Measurements from ENCODE around the gene BTAF1.

BTAF1 gene

DNA sequence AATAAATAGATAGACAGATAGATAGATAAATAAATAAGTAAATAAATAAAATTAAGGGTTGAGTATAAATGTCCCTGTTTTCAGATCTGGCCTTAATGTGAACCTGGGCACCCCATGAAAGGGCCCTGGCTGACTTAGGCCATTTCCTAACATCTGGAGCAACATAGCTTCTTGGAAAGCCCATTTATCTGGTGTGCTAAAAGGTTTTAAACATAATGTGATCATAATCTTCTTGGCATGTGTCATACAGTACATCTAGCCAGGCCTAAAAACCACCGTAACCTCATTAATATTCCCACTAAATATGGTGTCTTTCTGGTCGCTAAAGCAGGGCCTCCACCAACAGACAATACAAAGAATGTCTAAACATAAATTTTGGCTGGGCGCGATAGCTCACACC lies 142.8 kb downstream of the BTAF1 start:
- Histone ChIP-seq H2AFZ (ENCODE audit: low read length) (no peak overlapping the region), H3K4me1 (ENCODE audit: insufficient read depth, low read length, severe bottlenecking) (no peaks in the 10 kb centered on the region), H3K9me2 (ENCODE audit: low read depth, low read length) (no peaks in the 10 kb centered on the region), H3K27ac (ENCODE audit: low read depth, low read length, poor library complexity, severe bottlenecking) (no peak overlapping the region), H3K79me2 (ENCODE audit: insufficient read depth, low read length) (no peaks in the 10 kb centered on the region), H3K4me2 (ENCODE audit: low read length) (no peak overlapping the region), H3K36me3 (ENCODE audit: insufficient read depth, low read length) (no peaks in the 10 kb centered on the region), H3K9ac (ENCODE audit: low read length) (no peak overlapping the region), H3K4me3 (ENCODE audit: low read depth, low read length, poor library complexity, severe bottlenecking) (no peak overlapping the region), H3K27me3 (ENCODE audit: insufficient read depth, low read length) (no peaks in the 10 kb centered on the region), H4K20me1 (ENCODE audit: insufficient read depth, low read length) (no peaks in the 10 kb centered on the region), H3F3A (ENCODE audit: insufficient read depth, low read length) (no peaks in the 10 kb centered on the region), H3K9me3 (ENCODE audit: low read length) (no peaks in the 10 kb centered on the region)
- TF ChIP-seq EZH2 (IDR thresholded peaks at IDR 0.05; ENCODE audit: borderline replicate concordance, low read length) (no peak), CTCF (IDR thresholded peaks at IDR 0.05; ENCODE audit: low read length) (no peak)

DNA sequence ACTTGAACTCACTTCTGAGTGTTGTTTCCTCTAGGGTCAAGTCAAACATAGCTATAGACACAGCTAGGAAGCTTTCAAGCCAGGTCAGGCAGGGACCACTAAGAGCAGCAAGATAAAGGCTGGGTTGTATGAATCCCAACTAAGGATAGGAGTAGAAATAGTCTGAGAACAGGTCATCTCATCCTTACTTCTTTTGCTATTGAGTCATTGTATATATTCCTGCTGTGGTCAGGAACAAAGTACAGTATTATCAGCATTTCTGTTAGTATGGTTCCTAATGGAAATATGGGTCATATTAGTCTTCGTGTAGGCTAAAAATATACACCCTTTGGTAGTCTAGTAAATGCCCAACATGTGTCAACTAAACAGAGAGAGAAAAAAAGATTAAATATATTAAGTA lies 145.3 kb downstream of the BTAF1 start:
- no peaks in the 10 kb centered on the region for H3F3A ChIP-seq (ENCODE audit: insufficient read depth, low read length)
- no peak overlapping the region for H3K4me2 ChIP-seq (ENCODE audit: low read length)
- H3K9me2 ChIP-seq (ENCODE audit: low read depth, low read length) = no peaks in the 10 kb centered on the region
- H3K9ac ChIP-seq (ENCODE audit: low read length) = no peak overlapping the region
- no peaks in the 10 kb centered on the region for H3K79me2 ChIP-seq (ENCODE audit: insufficient read depth, low read length)
- no peaks in the 10 kb centered on the region for H4K20me1 ChIP-seq (ENCODE audit: insufficient read depth, low read length)
- H3K27me3 ChIP-seq (ENCODE audit: insufficient read depth, low read length) = no peaks in the 10 kb centered on the region
- H3K9me3 ChIP-seq (ENCODE audit: low read length) = no peaks in the 10 kb centered on the region
- H3K4me3 ChIP-seq (ENCODE audit: low read depth, low read length, poor library complexity, severe bottlenecking) = no peak overlapping the region
- no peak for TF ChIP-seq EZH2 (IDR thresholded peaks at IDR 0.05; ENCODE audit: borderline replicate concordance, low read length)
- H3K36me3 ChIP-seq (ENCODE audit: insufficient read depth, low read length) = no peaks in the 10 kb centered on the region
- H2AFZ ChIP-seq (ENCODE audit: low read length) = no peak overlapping the region
- H3K4me1 ChIP-seq (ENCODE audit: insufficient read depth, low read length, severe bottlenecking) = no peaks in the 10 kb centered on the region
- H3K27ac ChIP-seq (ENCODE audit: low read depth, low read length, poor library complexity, severe bottlenecking) = no peak overlapping the region

DNA sequence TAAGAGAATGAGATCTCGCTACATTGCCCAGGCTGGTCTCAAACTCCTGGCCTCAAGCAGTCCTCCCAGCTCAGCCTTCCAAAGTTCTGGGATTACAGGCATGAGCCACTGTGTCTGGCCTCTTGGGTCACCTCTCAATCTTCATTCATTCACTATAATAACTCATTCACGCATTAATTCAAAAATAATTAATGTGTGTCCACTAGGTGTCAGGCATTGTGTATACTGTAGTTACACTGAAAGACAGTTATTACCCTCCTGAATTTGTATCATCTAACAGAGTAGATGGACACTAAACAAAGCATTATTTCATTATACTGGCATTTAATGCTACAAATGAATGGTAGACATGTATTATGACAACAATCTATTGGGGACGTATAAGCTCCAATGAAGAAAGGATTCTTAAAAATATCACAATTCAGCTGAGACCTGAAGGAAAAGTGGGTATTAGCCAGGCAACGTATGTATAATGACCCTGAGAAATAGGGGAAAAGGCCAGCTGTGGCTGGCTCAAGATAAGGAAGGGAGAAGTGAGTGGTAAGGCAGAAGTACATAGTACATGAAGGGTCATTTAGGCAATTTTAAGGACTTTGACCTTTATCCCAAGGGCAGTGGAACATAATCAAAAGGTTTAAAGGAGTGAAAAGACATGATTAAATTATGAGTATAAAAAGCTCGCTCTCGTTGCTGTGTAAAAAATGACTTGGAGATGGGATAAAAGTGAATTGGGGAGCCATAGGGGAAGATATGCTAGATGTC lies 150.7 kb downstream of the BTAF1 start:
- H3K27ac ChIP-seq (ENCODE audit: low read depth, low read length, poor library complexity, severe bottlenecking) = no peak overlapping the region
- no peak overlapping the region for H2AFZ ChIP-seq (ENCODE audit: low read length)
- no peaks in the 10 kb centered on the region for H3F3A ChIP-seq (ENCODE audit: insufficient read depth, low read length)
- no peaks in the 10 kb centered on the region for H3K36me3 ChIP-seq (ENCODE audit: insufficient read depth, low read length)
- TF ChIP-seq EZH2 (IDR thresholded peaks at IDR 0.05; ENCODE audit: borderline replicate concordance, low read length) (no peak), CTCF (IDR thresholded peaks at IDR 0.05; ENCODE audit: low read length) (peak; percentile 19; the same call in 1 of the 2 replicates)
- no peaks in the 10 kb centered on the region for H3K9me3 ChIP-seq (ENCODE audit: low read length)
- no peaks in the 10 kb centered on the region for H3K79me2 ChIP-seq (ENCODE audit: insufficient read depth, low read length)
- H3K4me3 ChIP-seq (ENCODE audit: low read depth, low read length, poor library complexity, severe bottlenecking) = no peak overlapping the region
- H3K4me2 ChIP-seq (ENCODE audit: low read length) = no peak overlapping the region
- H3K4me1 ChIP-seq (ENCODE audit: insufficient read depth, low read length, severe bottlenecking) = no peaks in the 10 kb centered on the region
- no peaks in the 10 kb centered on the region for H3K27me3 ChIP-seq (ENCODE audit: insufficient read depth, low read length)
- H3K9me2 ChIP-seq (ENCODE audit: low read depth, low read length) = no peaks in the 10 kb centered on the region
- H4K20me1 ChIP-seq (ENCODE audit: insufficient read depth, low read length) = no peaks in the 10 kb centered on the region
- no peak overlapping the region for H3K9ac ChIP-seq (ENCODE audit: low read length)

DNA sequence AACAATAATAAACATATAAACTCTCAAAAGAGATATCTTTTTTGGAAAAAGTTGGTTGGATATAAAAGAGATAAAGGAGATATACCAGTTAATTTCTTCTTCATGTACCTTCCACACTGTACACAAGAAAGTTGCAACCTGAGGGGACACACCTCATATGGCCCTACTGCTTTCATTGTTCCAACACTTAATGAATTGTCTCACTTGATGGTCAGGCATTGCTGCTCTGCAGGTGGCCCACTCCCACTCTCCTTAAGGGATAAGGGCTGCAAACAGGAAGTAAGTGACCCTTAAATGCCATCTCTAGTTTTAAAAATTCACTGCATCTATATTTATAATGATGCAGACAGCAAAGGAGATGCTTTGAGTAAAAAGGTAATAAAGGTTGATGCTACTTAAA lies 152.3 kb downstream of the BTAF1 start:
- no peak overlapping the region for H3K4me2 ChIP-seq (ENCODE audit: low read length)
- no peak overlapping the region for H2AFZ ChIP-seq (ENCODE audit: low read length)
- TF ChIP-seq CTCF (IDR thresholded peaks at IDR 0.05; ENCODE audit: low read length) (no peak), EZH2 (IDR thresholded peaks at IDR 0.05; ENCODE audit: borderline replicate concordance, low read length) (no peak)
- H3K4me3 ChIP-seq (ENCODE audit: low read depth, low read length, poor library complexity, severe bottlenecking) = no peak overlapping the region
- no peaks in the 10 kb centered on the region for H3K79me2 ChIP-seq (ENCODE audit: insufficient read depth, low read length)
- no peaks in the 10 kb centered on the region for H3K4me1 ChIP-seq (ENCODE audit: insufficient read depth, low read length, severe bottlenecking)
- H3K36me3 ChIP-seq (ENCODE audit: insufficient read depth, low read length) = no peaks in the 10 kb centered on the region
- H4K20me1 ChIP-seq (ENCODE audit: insufficient read depth, low read length) = no peaks in the 10 kb centered on the region
- H3K9me2 ChIP-seq (ENCODE audit: low read depth, low read length) = no peaks in the 10 kb centered on the region
- no peaks in the 10 kb centered on the region for H3K9me3 ChIP-seq (ENCODE audit: low read length)
- no peaks in the 10 kb centered on the region for H3K27me3 ChIP-seq (ENCODE audit: insufficient read depth, low read length)
- H3K9ac ChIP-seq (ENCODE audit: low read length) = no peak overlapping the region
- no peaks in the 10 kb centered on the region for H3F3A ChIP-seq (ENCODE audit: insufficient read depth, low read length)
- no peak overlapping the region for H3K27ac ChIP-seq (ENCODE audit: low read depth, low read length, poor library complexity, severe bottlenecking)

All from OCI-LY1 (cell line).